ENCODE data around the gene SUGCT.

The SUGCT gene

GRCh38 chr7:40595129-40595528, 460.3 kb downstream of the SUGCT start:
- Histone ChIP-seq H3K79me2 (ENCODE audit: low read length) (no peaks in the 10 kb centered on the region), H3K27ac (ENCODE audit: low read length) (no peak overlapping the region), H3K4me2 (ENCODE audit: low read depth, low read length) (no peak overlapping the region), H3K9me2 (replicated peaks; ENCODE audit: insufficient read depth, low read length) (no peaks in the 10 kb centered on the region), H4K20me1 (ENCODE audit: insufficient read depth, low read length) (no peaks in the 10 kb centered on the region), H3K27me3 (replicated peaks; ENCODE audit: insufficient read depth, low read length) (no peaks in the 10 kb centered on the region), H3F3A (ENCODE audit: insufficient read depth, low read length) (no peaks in the 10 kb centered on the region), H2AFZ (ENCODE audit: low read length) (no peak overlapping the region), H3K9me3 (replicated peaks; ENCODE audit: insufficient read depth, low read length) (no peaks in the 10 kb centered on the region), H3K9ac (ENCODE audit: low read length) (no peak overlapping the region), H3K4me3 (ENCODE audit: low read length) (no peak overlapping the region), H3K4me1 (ENCODE audit: low read length) (no peaks in the 10 kb centered on the region), H3K36me3 (replicated peaks; ENCODE audit: insufficient read depth, low read length) (no peaks in the 10 kb centered on the region)
- TF ChIP-seq EZH2 (optimal IDR thresholded peaks at IDR 0.05; ENCODE audit: low read depth, low read length), result no peak
- TF ChIP-seq, protein P1, sequence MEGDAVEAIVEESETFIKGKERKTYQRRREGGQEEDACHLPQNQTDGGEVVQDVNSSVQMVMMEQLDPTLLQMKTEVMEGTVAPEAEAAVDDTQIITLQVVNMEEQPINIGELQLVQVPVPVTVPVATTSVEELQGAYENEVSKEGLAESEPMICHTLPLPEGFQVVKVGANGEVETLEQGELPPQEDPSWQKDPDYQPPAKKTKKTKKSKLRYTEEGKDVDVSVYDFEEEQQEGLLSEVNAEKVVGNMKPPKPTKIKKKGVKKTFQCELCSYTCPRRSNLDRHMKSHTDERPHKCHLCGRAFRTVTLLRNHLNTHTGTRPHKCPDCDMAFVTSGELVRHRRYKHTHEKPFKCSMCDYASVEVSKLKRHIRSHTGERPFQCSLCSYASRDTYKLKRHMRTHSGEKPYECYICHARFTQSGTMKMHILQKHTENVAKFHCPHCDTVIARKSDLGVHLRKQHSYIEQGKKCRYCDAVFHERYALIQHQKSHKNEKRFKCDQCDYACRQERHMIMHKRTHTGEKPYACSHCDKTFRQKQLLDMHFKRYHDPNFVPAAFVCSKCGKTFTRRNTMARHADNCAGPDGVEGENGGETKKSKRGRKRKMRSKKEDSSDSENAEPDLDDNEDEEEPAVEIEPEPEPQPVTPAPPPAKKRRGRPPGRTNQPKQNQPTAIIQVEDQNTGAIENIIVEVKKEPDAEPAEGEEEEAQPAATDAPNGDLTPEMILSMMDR (IDR thresholded peaks at IDR 0.05; ENCODE audit: low read length), result no peak
- no peak for DNase-seq

- no peaks in the 10 kb centered on the region for H3K27me3 ChIP-seq (replicated peaks; ENCODE audit: insufficient read depth, low read length)
- no peaks in the 10 kb centered on the region for H3F3A ChIP-seq (ENCODE audit: insufficient read depth, low read length)
- no peak overlapping the region for H2AFZ ChIP-seq (ENCODE audit: low read length)
- no peaks in the 10 kb centered on the region for H3K36me3 ChIP-seq (replicated peaks; ENCODE audit: insufficient read depth, low read length)
- H3K4me3 ChIP-seq (ENCODE audit: low read length), result no peak overlapping the region
- H3K4me1 ChIP-seq (ENCODE audit: low read length), result no peaks in the 10 kb centered on the region
- no peak overlapping the region for H3K9ac ChIP-seq (ENCODE audit: low read length)
- H3K4me2 ChIP-seq (ENCODE audit: low read depth, low read length), result no peak overlapping the region
- no peak for TF ChIP-seq EZH2 (optimal IDR thresholded peaks at IDR 0.05; ENCODE audit: low read depth, low read length)
- no peaks in the 10 kb centered on the region for H3K9me3 ChIP-seq (replicated peaks; ENCODE audit: insufficient read depth, low read length)
- no peak for DNase-seq
- H3K27ac ChIP-seq (ENCODE audit: low read length), result no peak overlapping the region
- H3K9me2 ChIP-seq (replicated peaks; ENCODE audit: insufficient read depth, low read length), result no peaks in the 10 kb centered on the region
- H3K79me2 ChIP-seq (ENCODE audit: low read length), result no peaks in the 10 kb centered on the region
- no peaks in the 10 kb centered on the region for H4K20me1 ChIP-seq (ENCODE audit: insufficient read depth, low read length)
Measured at GRCh38 chr7:40595832-40596231, 461.0 kb downstream of the SUGCT start.

- no peaks in the 10 kb centered on the region for H3K36me3 ChIP-seq (replicated peaks; ENCODE audit: insufficient read depth, low read length)
- H3K4me1 ChIP-seq (ENCODE audit: low read length), result no peaks in the 10 kb centered on the region
- TF ChIP-seq EZH2 (optimal IDR thresholded peaks at IDR 0.05; ENCODE audit: low read depth, low read length), result no peak
- TF ChIP-seq, protein P1 (IDR thresholded peaks at IDR 0.05; ENCODE audit: low read length), result no peak
- no peak for TF ChIP-seq EZH2phosphoT487 (IDR thresholded peaks at IDR 0.05; ENCODE audit: low read length)
- no peak overlapping the region for H3K9ac ChIP-seq (ENCODE audit: low read length)
- no peak overlapping the region for H3K4me2 ChIP-seq (ENCODE audit: low read depth, low read length)
- H3K27me3 ChIP-seq (replicated peaks; ENCODE audit: insufficient read depth, low read length), result no peaks in the 10 kb centered on the region
- H3K9me2 ChIP-seq (replicated peaks; ENCODE audit: insufficient read depth, low read length), result no peaks in the 10 kb centered on the region
- H3K27ac ChIP-seq (ENCODE audit: low read length), result no peak overlapping the region
- no peaks in the 10 kb centered on the region for H3F3A ChIP-seq (ENCODE audit: insufficient read depth, low read length)
- no peak overlapping the region for H3K4me3 ChIP-seq (ENCODE audit: low read length)
- no peaks in the 10 kb centered on the region for H3K79me2 ChIP-seq (ENCODE audit: low read length)
- DNase-seq, result no peak
- H4K20me1 ChIP-seq (ENCODE audit: insufficient read depth, low read length), result no peaks in the 10 kb centered on the region
- no peak overlapping the region for H2AFZ ChIP-seq (ENCODE audit: low read length)
- no peaks in the 10 kb centered on the region for H3K9me3 ChIP-seq (replicated peaks; ENCODE audit: insufficient read depth, low read length)
Measured at GRCh38 chr7:40597517-40597916, 462.7 kb downstream of the SUGCT start.

DNA sequence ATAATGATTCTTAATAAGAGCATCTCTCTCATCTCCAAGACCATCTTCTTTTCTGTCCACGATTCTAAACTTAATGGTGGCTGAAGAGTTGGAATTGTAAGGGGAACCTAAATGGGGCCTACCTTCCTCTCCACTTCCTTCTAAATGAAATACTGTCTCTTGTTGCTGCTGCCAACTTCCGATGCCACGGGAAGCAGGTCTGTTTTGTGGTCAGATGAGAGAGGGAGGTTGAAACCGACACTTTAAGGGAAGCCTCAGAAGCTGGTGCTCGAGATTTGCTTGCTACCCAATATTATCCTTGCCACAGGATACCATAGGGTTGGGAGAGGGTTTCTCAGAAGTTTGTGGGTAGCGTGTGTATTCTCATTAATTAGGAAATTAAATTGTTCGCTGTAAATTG, 464.1 kb downstream of the SUGCT start:
- Histone ChIP-seq H3K4me1 (ENCODE audit: low read length) (no peaks in the 10 kb centered on the region), H3K79me2 (ENCODE audit: low read length) (no peaks in the 10 kb centered on the region), H2AFZ (ENCODE audit: low read length) (no peak overlapping the region), H3K4me2 (ENCODE audit: low read depth, low read length) (no peak overlapping the region), H3K9ac (ENCODE audit: low read length) (no peak overlapping the region), H3K9me3 (replicated peaks; ENCODE audit: insufficient read depth, low read length) (no peaks in the 10 kb centered on the region), H3F3A (ENCODE audit: insufficient read depth, low read length) (no peaks in the 10 kb centered on the region), H3K27ac (ENCODE audit: low read length) (no peak overlapping the region), H4K20me1 (ENCODE audit: insufficient read depth, low read length) (no peaks in the 10 kb centered on the region), H3K36me3 (replicated peaks; ENCODE audit: insufficient read depth, low read length) (no peaks in the 10 kb centered on the region), H3K9me2 (replicated peaks; ENCODE audit: insufficient read depth, low read length) (no peaks in the 10 kb centered on the region), H3K4me3 (ENCODE audit: low read length) (no peak overlapping the region), H3K27me3 (replicated peaks; ENCODE audit: insufficient read depth, low read length) (no peaks in the 10 kb centered on the region)
- TF ChIP-seq EZH2 (optimal IDR thresholded peaks at IDR 0.05; ENCODE audit: low read depth, low read length), result no peak
- DNase-seq, result peak; percentile 39
